ENCODE results near the gene KRT6C.

DNA sequence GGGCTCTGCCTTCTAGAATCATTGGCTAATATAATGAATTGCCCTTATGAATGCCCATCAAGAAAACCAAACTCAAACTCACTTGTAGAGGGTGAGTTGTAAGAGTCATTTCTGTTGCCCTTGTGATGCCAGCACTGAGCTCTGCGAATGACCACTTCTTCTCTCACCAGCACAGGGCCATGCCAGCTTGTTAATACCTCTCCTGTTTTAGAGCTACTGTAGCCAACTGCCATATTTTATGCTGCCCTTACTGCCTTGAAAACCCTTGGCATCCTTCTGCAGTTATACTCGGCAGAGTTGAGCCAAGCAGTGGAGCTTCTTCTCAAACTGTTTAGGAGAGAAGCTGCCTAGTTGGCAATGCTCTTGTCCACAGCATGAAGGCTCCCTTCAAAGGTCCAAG, 47.6 kb downstream of the KRT6C start:
- TF ChIP-seq, protein P1, sequence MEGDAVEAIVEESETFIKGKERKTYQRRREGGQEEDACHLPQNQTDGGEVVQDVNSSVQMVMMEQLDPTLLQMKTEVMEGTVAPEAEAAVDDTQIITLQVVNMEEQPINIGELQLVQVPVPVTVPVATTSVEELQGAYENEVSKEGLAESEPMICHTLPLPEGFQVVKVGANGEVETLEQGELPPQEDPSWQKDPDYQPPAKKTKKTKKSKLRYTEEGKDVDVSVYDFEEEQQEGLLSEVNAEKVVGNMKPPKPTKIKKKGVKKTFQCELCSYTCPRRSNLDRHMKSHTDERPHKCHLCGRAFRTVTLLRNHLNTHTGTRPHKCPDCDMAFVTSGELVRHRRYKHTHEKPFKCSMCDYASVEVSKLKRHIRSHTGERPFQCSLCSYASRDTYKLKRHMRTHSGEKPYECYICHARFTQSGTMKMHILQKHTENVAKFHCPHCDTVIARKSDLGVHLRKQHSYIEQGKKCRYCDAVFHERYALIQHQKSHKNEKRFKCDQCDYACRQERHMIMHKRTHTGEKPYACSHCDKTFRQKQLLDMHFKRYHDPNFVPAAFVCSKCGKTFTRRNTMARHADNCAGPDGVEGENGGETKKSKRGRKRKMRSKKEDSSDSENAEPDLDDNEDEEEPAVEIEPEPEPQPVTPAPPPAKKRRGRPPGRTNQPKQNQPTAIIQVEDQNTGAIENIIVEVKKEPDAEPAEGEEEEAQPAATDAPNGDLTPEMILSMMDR (IDR thresholded peaks at IDR 0.05; ENCODE audit: low read depth, low read length), result no peak
- TF ChIP-seq EZH2phosphoT487 (IDR thresholded peaks at IDR 0.05; ENCODE audit: low read depth), result no peak

Data from OCI-LY3 (cell line).